K562 (cell line): ENCODE measurements around the gene MYH7. TPM values are rescaled to one million over a fixed set of nuclear protein-coding genes. Genes with fewer than 3 reads are reported as not detected.

Experiments used
- ATAC-seq: fragments of 200-7000 bp; cut with Tn5 transposase; 3 replicates; pipeline ENCODE4 v1.9.1; 2020; ENCODE audit warnings: moderate library complexity
- BruUV-seq: library from RNA; stranded (reverse); fragments of 400-500 nt; replicated peaks from 2 replicates; lab custom pipeline; 2021; lab: Mats Ljungman, UMichigan
- CTCF ChIA-PET: fragments of 300-600 bp; formaldehyde crosslinking; extraction: SDS; loops from one replicate; lab custom pipeline; 2021; ENCODE audit warnings: low intra/inter-chr PET ratio; lab: Yijun Ruan, JAX
- POLR2A ChIA-PET: fragments of 300-600, 350-650 bp; sonication (Branson Sonifier 250); formaldehyde crosslinking; extraction: SDS; loops from one replicate; lab custom pipeline; 2021; ENCODE audit warnings: antibody characterized with exemption, inconsistent platforms; lab: Yijun Ruan, JAX
- DNase-seq, 4 experiments: peaks; one replicate each; pipeline versions ENCODE4 v3.0.0 to v3.0.0-alpha.2; 2011 to 2018; ENCODE audit warnings: low spot score in 3 of 4, mixed read lengths in 3 of 4; ENCODE audit errors: extremely low read depth in 1 of 4
- FAIRE-seq: peaks from 2 replicates; lab custom pipeline; 2011; peaks lifted over from hg19 to GRCh38; lab: Jason Lieb, UNC
- H2AFZ ChIP-seq: 2 replicates; pipeline ENCODE4 v1.6.0; 2011; ENCODE audit warnings: low read depth, low read length, control low read depth, inconsistent platforms
- H3K27ac ChIP-seq: fragments of 200-600 bp; 3 replicates; pipeline ENCODE4 v1.8.0; 2011; ENCODE audit warnings: low read depth, mild to moderate bottlenecking, control low read depth, inconsistent platforms, low read length, moderate library complexity, mixed read lengths; ENCODE audit errors: extremely low read depth
- H3K27me3 ChIP-seq, 2 experiments: fragments of 300-600 bp in 1 of 2; 2 replicates in 1 of 2; 3 replicates in 1 of 2; pipeline versions ENCODE4 v1.6.0 to v1.8.0; 2011; ENCODE audit warnings: inconsistent platforms in 2 of 2, low read length in 2 of 2, mild to moderate bottlenecking in 1 of 2, mixed read lengths in 1 of 2, moderate library complexity in 1 of 2; ENCODE audit not compliant: control insufficient read depth in 2 of 2, insufficient read depth in 2 of 2
- H3K36me3 ChIP-seq: fragments of 300-600 bp; 3 replicates; pipeline ENCODE4 v1.8.0; 2011; ENCODE audit warnings: mild to moderate bottlenecking, low read length, inconsistent platforms; ENCODE audit not compliant: control insufficient read depth, insufficient read depth
- H3K4me1 ChIP-seq, 2 experiments: fragments of 200-600 bp in 1 of 2; replicated peaks in 1 of 2; 2 replicates in 1 of 2; 3 replicates in 1 of 2; pipeline versions ENCODE4 v1.5.1 to v1.8.0; 2011; ENCODE audit warnings: inconsistent platforms in 2 of 2, low read length in 2 of 2, mild to moderate bottlenecking in 1 of 2, mixed read lengths in 1 of 2, moderate library complexity in 1 of 2; ENCODE audit not compliant: control insufficient read depth in 2 of 2, insufficient read depth in 2 of 2
- H3K4me2 ChIP-seq: 2 replicates; pipeline ENCODE4 v1.6.1; 2011; ENCODE audit warnings: low read length, control low read depth, inconsistent platforms, mixed read lengths; ENCODE audit not compliant: insufficient read depth
- H3K4me3 ChIP-seq: fragments of 200-600 bp; sonication (generic), shearing (Covaris generic); 2 replicates; pipeline ENCODE4 v1.5.1; 2016; ENCODE audit warnings: control low read depth, inconsistent platforms
- H3K79me2 ChIP-seq: fragments of 200-600 bp; 3 replicates; pipeline ENCODE4 v1.8.0; 2011; ENCODE audit warnings: low read length, inconsistent platforms; ENCODE audit not compliant: control insufficient read depth, insufficient read depth
- H3K9ac ChIP-seq, 2 experiments: 2 replicates each; pipeline versions ENCODE4 v1.6.0 to v1.6.1; 2011; ENCODE audit warnings: low read depth in 2 of 2, low read length in 2 of 2, control low read depth in 1 of 2, inconsistent platforms in 1 of 2, mild to moderate bottlenecking in 1 of 2, mixed read lengths in 1 of 2; ENCODE audit not compliant: insufficient read depth in 1 of 2
- H3K9me1 ChIP-seq: one replicate; pipeline ENCODE4 v1.6.0; 2011; ENCODE audit warnings: inconsistent platforms, mild to moderate bottlenecking, low read length, moderate library complexity; ENCODE audit not compliant: control insufficient read depth, insufficient read depth
- H3K9me3 ChIP-seq: replicated peaks from 2 replicates; pipeline ENCODE4 v1.5.1; 2011; ENCODE audit warnings: low read depth, low read length, inconsistent platforms; ENCODE audit not compliant: control insufficient read depth, insufficient read depth
- H4K20me1 ChIP-seq: replicated peaks from 2 replicates; pipeline ENCODE4 v1.6.1; 2011; ENCODE audit warnings: low read length, inconsistent platforms, mixed read lengths; ENCODE audit not compliant: control insufficient read depth, insufficient read depth
- BRD4 ChIP-seq: fragments of 200-600 bp; sonication (generic); IDR thresholded peaks from 2 replicates; pipeline ENCODE4 v1.6.1; 2017; ENCODE audit warnings: inconsistent platforms
- L3MBTL2 ChIP-seq: fragments of 450-650 bp; IDR thresholded peaks from 2 replicates; pipeline ENCODE4 v1.6.1; 2016; ENCODE audit warnings: mild to moderate bottlenecking, moderate library complexity
- MAFG ChIP-seq: fragments of 450-650 bp; conservative IDR thresholded peaks from 2 replicates; pipeline ENCODE4 v1.6.1; 2016; ENCODE audit warnings: missing genetic modification characterization, missing compliant biosample characterization
- NEUROD1 ChIP-seq: fragments of 150-350 bp; IDR thresholded peaks from 2 replicates; pipeline ENCODE4 v1.6.1; 2014; ENCODE audit warnings: borderline replicate concordance, low read length, low read depth; ENCODE audit not compliant: partially characterized antibody
- RBM15 ChIP-seq: fragments of 200-400 bp; formaldehyde crosslinking; IDR thresholded peaks from 2 replicates; pipeline ENCODE4 v1.6.1; 2018; ENCODE audit warnings: mild to moderate bottlenecking, low read length, moderate library complexity; ENCODE audit not compliant: insufficient read depth
- SMARCC2 ChIP-seq: fragments of 450-650 bp; IDR thresholded peaks from 2 replicates; pipeline ENCODE4 v1.6.1; 2017; ENCODE audit warnings: antibody characterized with exemption, moderate library complexity, mild to moderate bottlenecking, low read depth
- SOX6 ChIP-seq: fragments of 450-650 bp; IDR thresholded peaks from 2 replicates; pipeline ENCODE4 v1.6.1; 2014; ENCODE audit warnings: mild to moderate bottlenecking
- TAF7 ChIP-seq: fragments of 450-650 bp; IDR thresholded peaks from 2 replicates; pipeline ENCODE4 v1.6.1; 2016; ENCODE audit warnings: missing genetic modification characterization, missing compliant biosample characterization
- TCFL5 ChIP-seq: fragments of 250-450 bp; sonication (Bioruptor Pico); conservative IDR thresholded peaks from 2 replicates; pipeline ENCODE4 v1.6.1; 2021; ENCODE audit warnings: mild to moderate bottlenecking, moderate library complexity, matching md5 sums
- ZKSCAN8 ChIP-seq: fragments of 200-800 bp; sonication (Bioruptor generic); IDR thresholded peaks from 2 replicates; pipeline ENCODE4 v1.6.1; 2016; ENCODE audit warnings: missing genetic modification characterization, missing compliant biosample characterization
- ZNF282 ChIP-seq: sonication (generic); formaldehyde crosslinking; IDR thresholded peaks from 2 replicates; pipeline ENCODE4 v1.8.1; 2023; ENCODE audit warnings: missing genetic modification reagents
- ZNF384 ChIP-seq: IDR thresholded peaks from 2 replicates; pipeline ENCODE4 v1.6.1; 2012; ENCODE audit warnings: low read depth, low read length, improper control_type of control experiment
- ZNF764 ChIP-seq: fragments of 250-450 bp; sonication (Bioruptor Pico); IDR thresholded peaks from 2 replicates; pipeline ENCODE4 v1.4.0; 2020; ENCODE audit warnings: low read depth, mild to moderate bottlenecking, moderate library complexity
- ZNF79 ChIP-seq: fragments of 250-450 bp; sonication (Bioruptor Pico); IDR thresholded peaks from 2 replicates; pipeline ENCODE4 v1.4.0; 2020; ENCODE audit warnings: low read depth, mild to moderate bottlenecking, moderate library complexity
- WGBS: fragments of 100-300 bp; shearing (Covaris generic); methylation state at CpG from one replicate; pipeline ENCODE4 v1.1.6; 2016; ENCODE audit warnings: low coverage, mixed read lengths; ENCODE audit not compliant: insufficient coverage; ENCODE audit errors: missing lambda C conversion rate; 5-methylcytosine and 5-hydroxymethylcytosine counted together
- in situ Hi-C: fragments of 300-500 bp; cut with MboI; formaldehyde crosslinking; loops from 4 replicates; pipeline ENCODE4 v1.15.0; 2018; ENCODE audit warnings: inconsistent platforms, mixed read lengths
- intact Hi-C: fragments of 100-400 bp; cut with micrococcal nuclease; formaldehyde crosslinking; loops from 2 replicates; pipeline ENCODE4 v1.14.2; 2022
- polyA plus RNA-seq, 8 experiments: library from polyadenylated mRNA; depleted of rRNA in 4 of 8; stranded (reverse) in 5 of 8; unstranded in 3 of 8; fragments of >200 nt; fragmentation: Nextera tagmentation in 2 of 8; fragmentation: Illumina TruSeq in 1 of 8; extraction: Ambion mirVana in 2 of 8; extraction: Trizol in 1 of 8; gene quantifications; 2 replicates each; pipeline versions ENCODE4 v1.2.1 to v1.2.3, GENCODE V29; 2011 to 2014; ENCODE audit warnings: inconsistent platforms in 1 of 8, missing spikeins in 1 of 8
- total RNA-seq, 7 experiments: library from RNA; depleted of rRNA in 6 of 7; stranded (reverse); fragments of >200 nt in 6 of 7; fragmentation: Illumina TruSeq in 2 of 7; extraction: Trizol in 2 of 7; gene quantifications; 2 replicates each; pipeline versions ENCODE4 v1.2.1 to v1.2.3, GENCODE V29; 2011 to 2021; ENCODE audit warnings: low replicate concordance in 1 of 7
- TF ChIP-seq, protein P1 (sequence below): fragments of 250-450 bp; sonication (Bioruptor Pico); IDR thresholded peaks from 2 replicates; pipeline ENCODE4 v1.8.0; 2021; ENCODE audit warnings: mild to moderate bottlenecking, moderate library complexity

MYH7 gene
- total and polyA plus RNA-seq, 9 of the 15 experiments (the other 6 are each of a cell fraction or from before 2014, with no cell fraction given), result not detected

DNA sequence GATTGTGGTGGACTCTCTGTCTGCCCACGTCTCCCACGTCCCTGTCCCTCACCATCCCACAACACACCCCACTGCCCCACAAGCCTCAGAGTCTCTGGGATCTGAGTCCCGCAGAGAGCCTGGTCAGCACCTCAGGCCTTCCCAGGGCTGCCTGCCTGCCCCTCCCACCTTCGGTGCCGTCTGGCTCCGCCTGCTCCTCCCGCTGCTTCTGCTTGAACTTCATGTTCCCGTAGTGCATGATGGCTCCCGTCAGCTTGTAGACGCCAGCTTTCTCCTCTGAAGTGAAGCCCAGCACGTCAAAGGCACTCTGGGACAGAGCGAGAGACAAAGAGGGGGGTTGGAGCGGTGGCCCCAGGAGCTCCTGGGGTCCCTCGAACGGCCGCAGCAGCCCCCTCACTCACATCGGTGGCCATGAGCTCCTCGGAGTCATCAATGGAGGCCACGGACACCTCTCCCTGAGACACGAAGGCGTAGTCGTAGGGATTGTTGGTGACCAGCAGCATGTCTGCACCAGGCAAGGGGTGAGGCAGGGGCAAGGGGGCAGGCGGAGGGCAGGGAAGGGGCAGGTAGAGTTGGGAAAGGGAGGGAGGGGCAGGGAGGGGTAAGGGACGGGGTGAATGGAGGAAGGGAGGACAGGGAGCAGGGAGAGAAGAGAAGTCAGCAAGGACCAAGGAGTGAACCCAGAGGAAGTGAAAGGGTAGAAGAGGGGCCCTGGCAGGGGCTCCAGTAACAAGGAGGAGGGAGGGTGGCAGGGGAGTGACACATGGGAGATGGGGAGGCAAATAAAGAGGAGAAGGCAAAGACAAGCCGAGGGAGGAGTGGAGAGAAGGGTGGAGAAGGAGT is 32.9 kb downstream of the MYH7 start:
- Histone ChIP-seq H4K20me1 (no peaks in the 10 kb centered on the region), H3K4me1 (peaks cover 0 to 6% of the 10 kb centered on the region in 2 experiments; a peak in 2 of 5 replicates), H3K9me1 (no peaks in the 10 kb centered on the region), H3K36me3 (no peaks in the 10 kb centered on the region)
- DNase-seq, result peak in 3 of 4 experiments; percentile 27 to 31 (median 28)
- under 1% methylated on average over 17 of the region's 25 CpGs for WGBS
- in situ Hi-C loops, result no loop called here
- BruUV-seq, result no TSS peak
- POLR2A ChIA-PET, result no interaction called here
- CTCF ChIA-PET, result no interaction called here
- TF ChIP-seq NEUROD1, result no peak
- 0 out of 2 replicates have a peak, but pooled peaks have one; percentile 33 for TF ChIP-seq L3MBTL2
- TF ChIP-seq, all 486 proteins: peak for 1
- Histone ChIP-seq H3K9me3 (no peaks in the 10 kb centered on the region), H3K79me2 (no peaks in the 10 kb centered on the region), H3K4me2 (peak overlapping the region; percentile 41), H3K27me3 (peaks cover 11 to 64% of the 10 kb centered on the region in 2 experiments; a peak in 4 of 5 replicates), H3K9ac (peak overlapping the region in 1 of 2 experiments; percentile 71; a peak in 2 of 4 replicates), H2AFZ (peak overlapping the region; percentile 63), H3K27ac (no peak overlapping the region), H3K4me3 (no peak overlapping the region)
- FAIRE-seq (no peak), ATAC-seq (peak; percentile 79)
- intact Hi-C loops, result no loop called here

DNA sequence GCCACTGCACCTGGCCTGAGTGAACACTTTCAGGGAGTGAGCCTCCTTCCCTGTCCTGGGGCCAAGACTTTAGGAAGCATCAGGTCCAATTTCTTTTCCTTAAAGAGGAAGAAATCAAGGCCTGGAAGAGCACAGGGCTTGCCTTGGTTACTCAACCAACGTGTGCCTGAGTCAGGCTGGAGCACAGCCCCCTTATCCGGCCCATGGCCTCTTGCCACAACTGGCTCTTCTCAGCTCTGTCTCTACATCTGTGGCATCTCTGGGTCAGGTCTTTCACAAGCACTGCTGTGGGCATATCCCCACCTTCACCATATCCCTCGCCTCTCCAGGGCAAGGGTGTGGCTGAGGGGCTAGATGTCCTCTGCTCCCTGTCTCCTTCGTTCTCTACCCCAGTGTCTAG is 34.2 kb downstream of the MYH7 start:
- Histone ChIP-seq H3K9me3 (no peaks in the 10 kb centered on the region), H3K4me2 (no peak overlapping the region), H3K27me3 (peaks cover 11 to 64% of the 10 kb centered on the region in 2 experiments; a peak in 4 of 5 replicates), H3K4me3 (no peak overlapping the region), H3K9ac (no peak overlapping the region), H2AFZ (no peak overlapping the region), H3K27ac (no peak overlapping the region), H3K79me2 (no peaks in the 10 kb centered on the region), H3K36me3 (no peaks in the 10 kb centered on the region), H4K20me1 (no peaks in the 10 kb centered on the region), H3K9me1 (no peaks in the 10 kb centered on the region), H3K4me1 (peaks cover 0 to 6% of the 10 kb centered on the region in 2 experiments; a peak in 2 of 5 replicates)
- CTCF ChIA-PET, result no interaction called here
- POLR2A ChIA-PET, result no interaction called here
- FAIRE-seq, result no peak
- in situ Hi-C loops (no loop called here), intact Hi-C loops (no loop called here)
- 5% methylated on average over 4 of the region's 4 CpGs for WGBS
- no peak for ATAC-seq
- no peak for DNase-seq
- no TSS peak for BruUV-seq
- TF ChIP-seq ZNF384, result no peak
- TF ChIP-seq ZNF282 (CRISPR knock-in tag), result no peak
- no peak for TF ChIP-seq SMARCC2
- no peak for TF ChIP-seq SOX6
- no peak for TF ChIP-seq BRD4
- no peak for TF ChIP-seq ZKSCAN8 (CRISPR knock-in tag)
- no peak for TF ChIP-seq ZNF764 (CRISPR knock-in tag)
- TF ChIP-seq TCFL5 (CRISPR knock-in tag), result no peak
- TF ChIP-seq MAFG, result no peak
- TF ChIP-seq, protein P1, sequence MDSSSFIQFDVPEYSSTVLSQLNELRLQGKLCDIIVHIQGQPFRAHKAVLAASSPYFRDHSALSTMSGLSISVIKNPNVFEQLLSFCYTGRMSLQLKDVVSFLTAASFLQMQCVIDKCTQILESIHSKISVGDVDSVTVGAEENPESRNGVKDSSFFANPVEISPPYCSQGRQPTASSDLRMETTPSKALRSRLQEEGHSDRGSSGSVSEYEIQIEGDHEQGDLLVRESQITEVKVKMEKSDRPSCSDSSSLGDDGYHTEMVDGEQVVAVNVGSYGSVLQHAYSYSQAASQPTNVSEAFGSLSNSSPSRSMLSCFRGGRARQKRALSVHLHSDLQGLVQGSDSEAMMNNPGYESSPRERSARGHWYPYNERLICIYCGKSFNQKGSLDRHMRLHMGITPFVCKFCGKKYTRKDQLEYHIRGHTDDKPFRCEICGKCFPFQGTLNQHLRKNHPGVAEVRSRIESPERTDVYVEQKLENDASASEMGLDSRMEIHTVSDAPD (CRISPR knock-in tag), result no peak
- TF ChIP-seq RBM15, result no peak
- TF ChIP-seq ZNF79 (CRISPR knock-in tag), result no peak
- TF ChIP-seq TAF7 (tag), result no peak
